ENCODE measurements around the gene MRFAP1L1. TPM values are rescaled to one million over a fixed set of nuclear protein-coding genes. Genes with fewer than 3 reads are reported as not detected.

Gene MRFAP1L1
- total and polyA plus RNA-seq, 10 of the 15 experiments (the other 5 are each of a cell fraction or from before 2014, with no cell fraction given) = 30.6 to 85.1 (median 52.9) TPM

- H2AFZ ChIP-seq (ENCODE audit: control insufficient read depth, low read depth, low read length) = peak overlapping the region; percentile 4; the same call in 1 of the 2 replicates
- H3K9ac ChIP-seq (ENCODE audit: control insufficient read depth, insufficient read depth, low read length) = no peak overlapping the region
- ChIA-PET POLR2A (no interaction called here), SMC1A (ENCODE audit: uncharacterized antibody, unreplicated experiment) (interaction anchor here (1.2 kb wide), 2 partner anchors 10 to 21 kb away, joined by 3 read pairs; no protein-coding TSS in a partner anchor), CTCF (interaction anchor here (0.5 to 1.4 kb wide), 3 partner anchors 15 to 406 kb away, joined by 3 read pairs; no protein-coding TSS in a partner anchor), RAD21 (ENCODE audit: unreplicated experiment) (no interaction called here)
- FAIRE-seq = no peak
- no peaks in the 10 kb centered on the region for H4K20me1 ChIP-seq (ENCODE audit: control insufficient read depth, insufficient read depth)
- BruUV-seq (replicated peaks) = no TSS peak
- peak; percentile 51 for ATAC-seq
- in situ Hi-C loops (cut with MboI) = no loop called here
- H3K79me2 ChIP-seq (ENCODE audit: control insufficient read depth, insufficient read depth, low read length) = no peaks in the 10 kb centered on the region
- H3K36me3 ChIP-seq (ENCODE audit: control insufficient read depth in 2 of 2, insufficient read depth in 2 of 2, low read length in 1 of 2) = no peaks in the 10 kb centered on the region; a peak in 1 of 4 replicates
- DNase-seq (ENCODE audit: low read depth, low spot score) = no peak
- 69% methylated on average over 18 of the region's 18 CpGs for WGBS (ENCODE audit: insufficient coverage, insufficient replicate concordance, low lambda C conversion rate, missing lambda C conversion rate)
- H3K4me3 ChIP-seq = no peak overlapping the region
- H3K9me3 ChIP-seq (replicated peaks; ENCODE audit: control insufficient read depth, insufficient read depth, low read length) = no peaks in the 10 kb centered on the region
- H3K27me3 ChIP-seq (replicated peaks in 1 of 2; ENCODE audit: control insufficient read depth in 2 of 2, insufficient read depth in 2 of 2, low read length in 1 of 2) = no peaks in the 10 kb centered on the region
- H3K4me2 ChIP-seq (ENCODE audit: control insufficient read depth, insufficient read depth) = no peak overlapping the region
- intact Hi-C loops (cut with micrococcal nuclease; ENCODE audit: unreplicated experiment) = no loop called here
- H3K4me1 ChIP-seq (ENCODE audit: control insufficient read depth, insufficient read depth, low read length) = peaks cover 5% of the 10 kb centered on the region
- TF ChIP-seq SUPT20H (IDR thresholded peaks at IDR 0.05; ENCODE audit: borderline replicate concordance, control insufficient read depth, low read depth, low read length) = no peak
- TF ChIP-seq EP300 (IDR thresholded peaks at IDR 0.05; ENCODE audit: borderline replicate concordance in 1 of 2, control insufficient read depth in 1 of 2, low read depth in 2 of 2, low read length in 2 of 2) = no peak
- TF ChIP-seq RAD51 (IDR thresholded peaks at IDR 0.05) = no peak
- TF ChIP-seq SMARCA5 (IDR thresholded peaks at IDR 0.05) = no peak
- TF ChIP-seq NR2C2 (IDR thresholded peaks at IDR 0.05; ENCODE audit: borderline replicate concordance, control insufficient read depth, insufficient read length, low read depth) = no peak
- TF ChIP-seq NFIC (IDR thresholded peaks at IDR 0.05; ENCODE audit: low read depth, low read length) = no peak
- TF ChIP-seq TCF12 (IDR thresholded peaks at IDR 0.05; ENCODE audit: low read depth, low read length) = no peak
- no peak for TF ChIP-seq CREM (IDR thresholded peaks at IDR 0.05; ENCODE audit: low read depth)
- TF ChIP-seq HSF1 (IDR thresholded peaks at IDR 0.05; ENCODE audit: low read depth, low read length) = no peak
- no peak overlapping the region; the same call in 1 of the 2 replicates for H3K27ac ChIP-seq (ENCODE audit: control insufficient read depth, insufficient read depth)
Measured at GRCh38 chr4:6695660-6696610, 13.7 kb downstream of the MRFAP1L1 start.

Measured in GM12878 (cell line).